K562 (cell line): Measurements from ENCODE around the gene RPE. TPM values are rescaled to one million over a fixed set of nuclear protein-coding genes. Genes with fewer than 3 reads are reported as not detected.

Experiments used
- ADNP ChIP-seq: fragments of 200-800 bp; sonication (Bioruptor generic); IDR thresholded peaks from 2 replicates; pipeline ENCODE4 v1.6.1; 2016; ENCODE audit warnings: missing genetic modification characterization, missing compliant biosample characterization
- CXXC5 ChIP-seq: fragments of 250-450 bp; sonication (Bioruptor Pico); IDR thresholded peaks from 2 replicates; pipeline ENCODE4 v1.8.0; 2022; ENCODE audit warnings: inconsistent platforms, mild to moderate bottlenecking, moderate library complexity
- E4F1 ChIP-seq: fragments of 250-450 bp; sonication (Bioruptor Pico); IDR thresholded peaks from 2 replicates; pipeline ENCODE4 v1.5.0; 2021; ENCODE audit warnings: mild to moderate bottlenecking, borderline replicate concordance
- JUN ChIP-seq, 2 experiments: sonication (generic) in 1 of 2; formaldehyde crosslinking in 1 of 2; IDR thresholded peaks; 2 replicates each; pipeline versions ENCODE4 v1.6.1 to v1.8.0; 2012 to 2022; ENCODE audit warnings: borderline replicate concordance in 2 of 2, mild to moderate bottlenecking in 2 of 2, improper control_type of control experiment in 1 of 2, low read depth in 1 of 2, low read length in 1 of 2, missing genetic modification reagents in 1 of 2
- NCOA6 ChIP-seq: fragments of 450-650 bp; IDR thresholded peaks from 2 replicates; pipeline ENCODE4 v1.6.1; 2017; ENCODE audit warnings: mild to moderate bottlenecking
- POLR2AphosphoS2 ChIP-seq: IDR thresholded peaks from 2 replicates; pipeline ENCODE4 v1.6.1; 2012; ENCODE audit warnings: low read length, improper control_type of control experiment
- PYGO2 ChIP-seq: fragments of 450-650 bp; IDR thresholded peaks from 2 replicates; pipeline ENCODE4 v1.6.1; 2016; ENCODE audit warnings: mild to moderate bottlenecking, missing genetic modification characterization, moderate library complexity, missing compliant biosample characterization
- SRSF3 ChIP-seq: fragments of 200-400 bp; formaldehyde crosslinking; IDR thresholded peaks from 2 replicates; pipeline ENCODE4 v1.6.1; 2016; ENCODE audit warnings: mild to moderate bottlenecking, low read length, moderate library complexity; ENCODE audit not compliant: insufficient read depth
- TSC22D4 ChIP-seq: fragments of 450-650 bp; IDR thresholded peaks from 2 replicates; pipeline ENCODE4 v1.6.1; 2016; ENCODE audit warnings: missing genetic modification characterization, missing biosample characterization, control low read depth
- ZNF124 ChIP-seq: sonication (generic); formaldehyde crosslinking; IDR thresholded peaks from 2 replicates; pipeline ENCODE4 v1.8.1; 2022; ENCODE audit warnings: missing genetic modification reagents
- ZNF280B ChIP-seq: fragments of 250-450 bp; sonication (Bioruptor Pico); IDR thresholded peaks from 2 replicates; pipeline ENCODE4 v1.5.1; 2021; ENCODE audit warnings: mild to moderate bottlenecking
- ZNF318 ChIP-seq, 2 experiments: fragments of 450-650 bp; IDR thresholded peaks; 2 replicates each; pipeline ENCODE4 v1.6.1; 2016; ENCODE audit warnings: mild to moderate bottlenecking in 2 of 2, borderline replicate concordance in 1 of 2, low read depth in 1 of 2, moderate library complexity in 1 of 2
- ZNF436 ChIP-seq: fragments of 250-450, 450-650 bp; sonication (Bioruptor Pico); formaldehyde crosslinking; IDR thresholded peaks from 2 replicates; pipeline ENCODE4 v1.7.0; 2020; ENCODE audit warnings: mild to moderate bottlenecking
- ZZZ3 ChIP-seq: fragments of 450-650 bp; IDR thresholded peaks from 2 replicates; pipeline ENCODE4 v1.6.1; 2016; ENCODE audit warnings: antibody characterized with exemption, mild to moderate bottlenecking, moderate library complexity
- polyA plus RNA-seq, 8 experiments: library from polyadenylated mRNA; depleted of rRNA in 4 of 8; stranded (reverse) in 5 of 8; unstranded in 3 of 8; fragments of >200 nt; fragmentation: Nextera tagmentation in 2 of 8; fragmentation: Illumina TruSeq in 1 of 8; extraction: Ambion mirVana in 2 of 8; extraction: Trizol in 1 of 8; gene quantifications; 2 replicates each; pipeline versions ENCODE4 v1.2.1 to v1.2.3, GENCODE V29; 2011 to 2014; ENCODE audit warnings: inconsistent platforms in 1 of 8, missing spikeins in 1 of 8
- total RNA-seq, 7 experiments: library from RNA; depleted of rRNA in 6 of 7; stranded (reverse); fragments of >200 nt in 6 of 7; fragmentation: Illumina TruSeq in 2 of 7; extraction: Trizol in 2 of 7; gene quantifications; 2 replicates each; pipeline versions ENCODE4 v1.2.1 to v1.2.3, GENCODE V29; 2011 to 2021; ENCODE audit warnings: low replicate concordance in 1 of 7

The RPE gene
- total and polyA plus RNA-seq, 9 of the 15 experiments (the other 6 are each of a cell fraction or from before 2014, with no cell fraction given): 33.5 to 65.3 (median 50.4) TPM

- TF ChIP-seq ZNF318 (IDR thresholded peaks at IDR 0.05; ENCODE audit: borderline replicate concordance in 1 of 2, low read depth in 1 of 2): no peak
- TF ChIP-seq JUN (IDR thresholded peaks at IDR 0.05; ENCODE audit: borderline replicate concordance, low read depth, low read length): no peak
- TF ChIP-seq JUN (CRISPR knock-in tag; IDR thresholded peaks at IDR 0.05; ENCODE audit: borderline replicate concordance): no peak
- TF ChIP-seq ZNF436 (CRISPR knock-in tag): no peak
- no peak for TF ChIP-seq E4F1
- TF ChIP-seq ZNF280B (CRISPR knock-in tag): no peak
- no peak for TF ChIP-seq TSC22D4 (tag)
- TF ChIP-seq NCOA6: no peak
- TF ChIP-seq CXXC5 (CRISPR knock-in tag): peak; percentile 56
- TF ChIP-seq ADNP (tag): no peak
- TF ChIP-seq ZZZ3: no peak
- TF ChIP-seq POLR2AphosphoS2: no peak
- no peak for TF ChIP-seq SRSF3
- TF ChIP-seq PYGO2: no peak
- TF ChIP-seq ZNF124 (CRISPR knock-in tag): no peak
These were observed at the start of gene RPE (continued) for GRCh38 chr2:210002158-210003157.
